Stimulated activated CD8-positive, alpha-beta memory T cell treated with anti-CD3 and anti-CD28 coated beads, Interleukin-15, amount 100 ng/mL, for 48 hours (primary cell): ENCODE results near the gene OR8D2.

Experiments
- DNase-seq, 2 donors: peaks; one replicate each; pipeline ENCODE4 v3.0.0-alpha.2; 2020; ENCODE audit warnings: low read depth in 2 of 2

The OR8D2 gene

GRCh38 chr11:124320097-124320496 is at the start of gene OR8D2:
OR8D2 (minus strand) TSS chr11:124320197; CDS start chr11:124320197, 0 bp downstream.
- no peak for DNase-seq

- DNase-seq = no peak
Measured at GRCh38 chr11:124359566-124359965, 39.6 kb upstream of the OR8D2 start.

- no peak for DNase-seq
Measured at GRCh38 chr11:124346311-124346955, 26.4 kb upstream of the OR8D2 start.

- no peak for DNase-seq
Measured at GRCh38 chr11:124344346-124344745, 24.3 kb upstream of the OR8D2 start.

GRCh38 chr11:124340142-124340447 is 20.1 kb upstream of the OR8D2 start:
- DNase-seq = no peak

GRCh38 chr11:124339396-124340141 is 19.6 kb upstream of the OR8D2 start:
- no peak for DNase-seq

- DNase-seq = no peak
Measured at GRCh38 chr11:124331873-124332272, 11.9 kb upstream of the OR8D2 start.

- DNase-seq = no peak
Measured at GRCh38 chr11:124329787-124330478, 9.9 kb upstream of the OR8D2 start.

- DNase-seq = no peak
Measured at GRCh38 chr11:124327775-124328174, 7.8 kb upstream of the OR8D2 start.

- no peak for DNase-seq
Measured at GRCh38 chr11:124322356-124322755, 2.4 kb upstream of the OR8D2 start.

- DNase-seq = no peak
Measured at GRCh38 chr11:124315052-124315451, 4.9 kb downstream of the OR8D2 start.

GRCh38 chr11:124313849-124314248 is 6.1 kb downstream of the OR8D2 start, which contains the start of gene OR8D1:
OR8D1 (minus strand) TSS chr11:124313949; CDS start chr11:124310766, 3,183 bp downstream.
- DNase-seq = no peak

- DNase-seq = no peak
Measured at GRCh38 chr11:124313131-124313530, 6.9 kb downstream of the OR8D2 start.

GRCh38 chr11:124311670-124312069 is 8.3 kb downstream of the OR8D2 start:
- no peak for DNase-seq

- no peak for DNase-seq
Measured at GRCh38 chr11:124311269-124311668, 8.7 kb downstream of the OR8D2 start.

- no peak for DNase-seq
Measured at GRCh38 chr11:124310721-124311120, 9.3 kb downstream of the OR8D2 start.

GRCh38 chr11:124307093-124307492 is 12.9 kb downstream of the OR8D2 start:
- DNase-seq = no peak

GRCh38 chr11:124302347-124303125 is 17.5 kb downstream of the OR8D2 start:
- no peak for DNase-seq

- DNase-seq = no peak
Measured at GRCh38 chr11:124301548-124301947, 18.4 kb downstream of the OR8D2 start.

GRCh38 chr11:124297921-124298320 is 22.1 kb downstream of the OR8D2 start:
- no peak for DNase-seq

GRCh38 chr11:124296016-124296415 is 24.0 kb downstream of the OR8D2 start:
- DNase-seq = no peak

GRCh38 chr11:124294687-124295086 is 25.3 kb downstream of the OR8D2 start:
- DNase-seq = no peak
